ENCODE data around the gene ENOX1.

ENOX1 gene

DNA sequence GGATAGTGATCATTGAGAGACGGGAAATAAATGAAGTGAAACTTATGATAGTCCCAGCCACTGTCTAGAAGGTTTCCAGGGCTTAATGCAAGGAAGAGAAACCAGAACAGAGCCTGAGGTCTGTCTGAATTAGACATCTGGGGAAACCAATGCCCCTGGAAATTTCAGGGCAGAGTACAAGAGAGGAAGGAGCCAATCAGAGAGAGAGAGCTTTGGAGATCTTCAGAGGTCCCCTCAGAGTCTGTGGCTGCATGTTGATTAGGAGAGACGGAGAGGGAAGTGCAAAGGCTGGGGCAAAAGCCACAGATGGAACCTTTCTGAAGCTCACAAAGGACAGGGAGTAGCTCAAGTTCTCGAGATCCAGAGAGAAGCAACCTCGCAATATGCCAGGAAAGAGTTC, 385.4 kb downstream of the ENOX1 start:
- DNase-seq (ENCODE audit: extremely low read depth in 1 of 2, low read depth in 1 of 2): no peak

DNA sequence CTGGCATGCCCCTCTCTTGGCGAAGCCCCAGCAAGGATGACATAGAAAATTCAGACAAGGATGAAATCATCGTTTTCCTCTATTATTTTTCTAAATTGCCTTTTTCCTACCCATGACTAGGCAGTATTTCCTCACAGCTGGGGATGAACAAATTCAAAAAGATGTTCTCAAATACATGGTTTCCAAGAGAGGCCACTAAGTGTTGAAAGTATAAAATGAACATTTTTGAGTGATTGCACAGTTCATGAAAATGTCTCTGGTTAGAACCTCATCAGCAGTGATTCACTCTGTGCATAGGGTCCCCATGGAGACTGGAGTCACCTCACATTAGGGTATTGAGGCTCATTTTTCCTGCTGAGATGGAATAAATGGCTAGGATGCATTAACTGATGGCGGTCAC, 389.7 kb downstream of the ENOX1 start:
- no peak for DNase-seq (ENCODE audit: extremely low read depth in 1 of 2, low read depth in 1 of 2)

DNA sequence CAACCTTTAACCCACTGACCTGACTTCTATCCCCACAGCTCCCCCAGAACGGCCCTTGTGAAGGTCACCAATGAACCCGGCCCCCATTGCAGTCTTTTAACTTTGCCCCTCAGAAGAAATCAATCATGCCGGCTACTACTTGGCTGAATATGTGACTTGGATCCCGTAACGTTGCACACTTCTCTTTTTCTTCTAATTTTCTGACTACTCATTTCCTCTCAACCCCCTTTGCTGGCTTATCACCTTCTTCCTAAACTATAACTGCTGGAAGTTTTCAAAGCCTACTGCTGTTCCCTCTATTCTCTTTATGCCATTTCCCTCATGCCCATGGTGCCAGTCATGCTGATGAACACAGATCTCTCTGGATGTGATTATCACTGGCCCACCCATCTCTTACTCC, 395.7 kb downstream of the ENOX1 start:
- DNase-seq (ENCODE audit: extremely low read depth in 1 of 2, low read depth in 1 of 2): no peak

DNA sequence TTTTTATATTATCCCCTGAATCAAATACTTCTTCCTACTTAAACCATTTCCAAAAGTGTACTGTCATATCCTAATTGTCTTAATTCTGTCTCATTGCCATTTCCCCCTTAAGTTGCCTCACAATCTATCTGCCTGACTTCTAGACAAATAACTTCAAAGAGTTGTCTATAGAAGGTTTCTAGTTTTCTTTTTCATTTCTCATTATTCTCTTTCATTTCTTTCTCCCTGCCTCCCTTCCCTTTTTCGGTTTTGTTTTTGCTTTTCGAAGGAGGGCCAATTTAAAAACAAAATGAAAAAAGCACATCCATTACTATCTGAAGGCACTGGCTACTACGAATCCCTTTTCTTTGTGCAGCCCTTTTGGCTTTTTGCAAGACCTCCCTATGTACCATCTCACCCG, 396.2 kb downstream of the ENOX1 start:
- no peak for DNase-seq (ENCODE audit: extremely low read depth in 1 of 2, low read depth in 1 of 2)

DNA sequence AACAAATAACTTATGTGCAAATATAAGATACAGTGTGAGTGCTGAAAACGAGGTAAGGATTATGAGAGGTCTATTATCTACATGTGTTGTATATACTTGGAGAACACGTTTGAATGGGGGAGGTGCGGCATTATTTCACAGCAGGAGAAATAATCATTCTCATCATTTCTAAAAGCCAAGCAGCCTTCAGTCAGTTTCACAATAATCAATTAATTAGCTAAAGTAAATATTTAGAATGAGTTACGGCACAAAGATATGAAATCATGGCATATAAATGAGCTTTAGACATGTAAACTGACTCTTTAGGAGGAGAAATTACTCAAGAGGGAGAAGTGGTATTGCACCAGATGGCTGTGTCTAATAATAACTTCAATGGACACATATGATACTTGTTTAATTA, 396.8 kb downstream of the ENOX1 start:
- DNase-seq (ENCODE audit: extremely low read depth in 1 of 2, low read depth in 1 of 2): no peak

DNA sequence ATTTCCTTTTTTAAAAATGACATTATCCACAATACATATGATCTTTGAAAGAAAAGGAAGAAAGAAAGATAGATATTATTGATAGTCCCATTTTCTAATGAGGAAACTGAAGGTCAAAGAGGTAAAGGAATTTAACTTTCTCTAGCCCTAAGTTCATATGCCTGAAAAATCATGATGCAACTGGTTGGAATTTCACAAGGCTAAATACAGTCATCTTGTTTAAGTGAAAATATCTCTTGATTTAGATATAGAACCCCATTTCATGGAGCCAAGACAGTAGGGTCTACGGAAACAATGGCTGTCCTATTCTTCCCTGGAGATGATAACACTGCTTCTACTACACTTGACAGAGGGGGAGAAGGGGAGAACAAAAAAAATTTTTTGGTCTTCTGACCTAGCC, 397.2 kb downstream of the ENOX1 start:
- DNase-seq (ENCODE audit: extremely low read depth in 1 of 2, low read depth in 1 of 2): no peak

DNA sequence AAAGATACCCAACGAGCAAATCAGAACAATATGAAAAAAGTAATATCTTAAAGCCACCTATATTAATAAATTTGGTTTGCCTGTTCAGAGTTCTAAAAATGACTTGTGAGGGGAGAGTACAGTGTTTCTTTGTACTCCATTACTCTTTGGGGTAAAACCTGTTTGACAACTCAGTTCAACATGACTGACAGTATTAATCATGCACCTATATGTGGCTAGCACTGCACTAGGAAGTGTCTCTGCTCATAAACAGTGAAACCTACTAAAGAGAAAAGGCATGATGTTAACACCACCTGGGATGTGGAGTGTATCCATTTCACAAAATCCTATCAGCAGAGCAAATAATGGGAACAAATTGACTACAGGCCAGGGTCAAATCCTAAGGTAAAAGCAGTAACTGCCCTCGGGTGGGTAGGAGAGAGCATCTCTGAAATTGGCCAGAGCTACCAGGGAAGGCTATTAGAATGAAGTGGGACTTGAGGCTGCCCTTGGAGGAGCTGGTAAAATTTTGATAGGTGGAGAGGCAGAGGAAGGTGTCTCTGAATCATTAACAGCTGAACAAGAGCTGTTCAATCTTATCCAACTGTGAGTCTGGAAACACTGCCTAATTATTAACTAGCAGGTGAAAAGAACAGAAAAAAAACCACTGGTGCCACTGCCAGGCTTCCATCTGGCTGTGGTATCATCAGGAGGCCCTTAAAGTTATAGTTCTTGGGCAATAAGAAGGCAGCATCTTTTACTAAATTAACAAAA, 398.3 kb downstream of the ENOX1 start:
- no peak for DNase-seq (ENCODE audit: extremely low read depth in 1 of 2, low read depth in 1 of 2)

DNA sequence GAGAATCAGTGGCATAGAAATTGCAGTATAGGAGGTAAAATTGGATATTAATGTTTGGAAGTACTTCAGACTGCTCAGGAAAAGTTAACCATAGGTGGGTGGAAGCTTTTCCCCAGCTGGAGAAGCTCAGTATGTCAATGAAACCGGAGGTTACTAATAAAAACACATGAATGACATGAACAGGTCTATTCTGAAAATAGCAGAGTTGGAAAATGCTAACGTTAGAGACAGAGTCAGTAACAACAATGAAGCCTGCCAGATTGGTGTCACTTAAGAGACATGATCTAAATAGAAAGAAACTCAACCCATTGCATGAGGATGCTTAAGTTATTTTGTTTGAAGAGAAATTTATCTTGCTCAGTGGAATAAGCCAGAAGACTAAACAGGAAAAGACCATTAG, 398.9 kb downstream of the ENOX1 start:
- no peak for DNase-seq (ENCODE audit: extremely low read depth in 1 of 2, low read depth in 1 of 2)

DNA sequence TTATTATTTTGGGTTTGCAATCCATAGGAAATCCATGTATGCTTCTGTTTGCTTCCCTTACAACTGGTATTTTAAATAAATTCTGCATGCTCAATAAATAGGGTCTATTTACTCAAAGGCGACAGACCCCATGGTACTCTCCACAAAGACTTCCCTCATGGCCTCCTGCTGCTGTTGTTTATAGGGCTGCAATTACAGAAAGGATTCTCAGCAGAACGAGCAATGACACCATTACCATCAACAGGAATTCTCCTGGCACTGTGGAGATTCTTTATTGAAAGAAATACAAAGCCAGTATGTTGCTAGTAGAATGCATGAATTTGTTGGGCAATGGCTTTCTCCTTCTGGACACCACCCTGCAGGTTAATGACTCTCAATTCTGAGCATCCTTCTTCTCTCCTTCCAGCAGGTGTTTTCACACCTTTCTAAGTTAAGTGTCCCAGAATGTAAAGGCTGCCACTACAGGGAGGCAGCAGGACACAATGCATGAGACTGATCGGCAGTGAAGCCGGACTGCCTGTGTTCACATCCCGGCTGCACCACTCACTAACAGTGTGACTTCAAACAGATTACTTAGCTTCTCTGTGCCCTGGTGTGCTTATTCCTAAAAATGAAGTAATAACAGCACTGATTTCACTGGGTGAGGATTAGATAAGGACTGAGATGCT, 403.1 kb downstream of the ENOX1 start:
- DNase-seq (ENCODE audit: extremely low read depth in 1 of 2, low read depth in 1 of 2): no peak

DNA sequence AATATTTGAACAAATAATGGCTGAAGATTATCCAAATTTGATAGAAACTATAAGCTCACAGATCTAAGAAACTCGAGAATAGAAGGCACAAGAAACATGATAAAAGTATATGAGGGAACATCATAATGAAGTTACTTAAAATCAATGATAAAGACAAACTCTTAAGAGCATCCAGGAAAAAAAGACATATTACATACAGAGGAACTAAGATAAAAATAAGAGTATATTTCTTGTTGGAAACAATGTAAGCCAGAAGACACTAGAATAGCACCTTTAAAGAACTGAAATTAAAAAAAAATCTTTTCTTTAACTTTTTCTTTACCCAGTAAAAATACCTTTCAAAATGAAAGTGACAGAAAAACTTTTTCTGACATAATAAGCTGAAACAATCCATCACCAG, 407.0 kb downstream of the ENOX1 start:
- no peak for DNase-seq (ENCODE audit: extremely low read depth in 1 of 2, low read depth in 1 of 2)

DNA sequence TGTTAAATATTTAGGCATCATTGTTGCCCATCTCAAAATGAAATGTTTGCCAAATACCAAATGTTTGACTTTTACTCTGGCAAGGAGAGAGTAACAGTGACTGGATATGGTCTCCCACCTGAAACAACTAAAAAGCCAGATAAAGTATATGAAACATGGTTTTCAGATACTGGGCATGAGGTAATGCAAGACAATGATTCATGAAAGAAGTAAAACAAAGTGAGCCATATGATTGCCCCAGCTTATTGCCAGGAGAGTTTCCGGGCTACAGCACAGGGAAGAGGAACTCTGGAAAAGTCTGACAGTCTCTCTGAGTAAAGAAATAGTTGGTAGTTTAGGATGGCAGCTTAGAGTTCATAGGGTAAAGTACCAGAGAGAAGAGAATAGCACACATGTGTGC, 408.8 kb downstream of the ENOX1 start:
- no peak for DNase-seq (ENCODE audit: extremely low read depth in 1 of 2, low read depth in 1 of 2)

DNA sequence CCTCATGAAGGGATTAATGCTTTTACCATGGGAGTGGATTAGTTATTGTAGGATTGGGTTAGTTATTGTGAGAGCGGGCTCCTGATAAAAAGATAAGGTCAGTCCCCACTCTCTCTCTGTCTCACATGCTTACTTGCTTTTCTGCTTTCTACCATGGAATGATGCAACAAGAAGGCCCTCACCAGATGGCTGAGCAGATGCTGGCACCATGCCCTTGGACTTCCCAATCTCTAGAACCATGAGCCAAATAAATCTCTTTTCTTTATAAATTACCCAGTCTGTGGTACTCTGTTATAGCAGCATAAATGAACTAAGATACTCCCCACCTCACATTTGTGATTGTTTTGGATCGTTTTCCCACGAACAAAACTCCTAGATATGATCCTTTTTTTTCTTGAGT, 409.6 kb downstream of the ENOX1 start:
- DNase-seq (ENCODE audit: extremely low read depth in 1 of 2, low read depth in 1 of 2): no peak

DNA sequence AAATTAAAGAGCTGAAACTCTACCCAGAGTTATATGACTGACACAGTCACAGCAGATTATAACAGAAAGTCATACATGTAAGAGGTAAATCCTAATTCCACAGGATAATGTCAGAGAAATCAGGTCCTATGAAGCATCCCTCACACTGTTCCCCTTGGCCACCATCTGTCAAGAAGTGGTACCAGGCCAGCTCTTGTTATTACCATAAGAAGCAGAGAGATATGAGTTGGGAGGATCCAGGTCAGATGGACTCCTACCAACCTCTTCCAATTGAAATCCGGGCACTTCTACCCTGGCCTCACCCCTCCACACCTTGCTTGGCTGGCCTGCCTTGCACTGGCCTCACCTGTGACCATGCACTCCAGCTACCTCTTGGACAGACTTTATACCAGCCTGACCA, 410.2 kb downstream of the ENOX1 start:
- DNase-seq (ENCODE audit: extremely low read depth in 1 of 2, low read depth in 1 of 2): no peak

DNA sequence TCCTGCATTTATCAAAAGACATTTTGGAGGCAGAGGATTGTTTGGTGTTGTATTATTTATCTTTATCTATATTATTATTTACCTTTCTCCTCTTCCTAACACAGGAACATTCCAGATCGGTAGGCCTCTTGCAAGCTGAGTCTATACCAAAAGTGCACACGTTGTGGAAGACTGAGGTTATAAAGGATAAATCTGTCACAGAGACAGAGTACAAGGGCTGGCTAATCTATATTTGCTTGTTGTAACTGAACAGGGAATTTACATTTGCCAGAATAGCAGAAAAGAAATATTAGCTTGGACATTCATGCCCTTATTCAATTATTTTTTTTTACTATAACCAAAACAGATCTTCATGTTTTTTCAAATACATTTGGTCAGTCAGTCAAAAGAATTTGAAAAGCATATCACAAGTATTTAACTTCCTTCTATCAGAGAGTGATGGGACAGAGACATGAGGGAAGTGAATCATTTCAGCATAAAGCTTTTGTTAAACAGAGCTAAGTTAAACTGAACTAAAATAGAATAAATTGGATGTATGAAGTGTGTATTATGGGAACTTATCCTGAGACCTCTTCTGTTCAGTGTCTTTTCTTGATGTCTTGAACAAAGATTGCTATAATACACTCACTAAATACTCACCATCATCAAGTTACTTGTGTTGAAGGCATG, 410.8 kb downstream of the ENOX1 start:
- DNase-seq (ENCODE audit: extremely low read depth in 1 of 2, low read depth in 1 of 2): no peak

DNA sequence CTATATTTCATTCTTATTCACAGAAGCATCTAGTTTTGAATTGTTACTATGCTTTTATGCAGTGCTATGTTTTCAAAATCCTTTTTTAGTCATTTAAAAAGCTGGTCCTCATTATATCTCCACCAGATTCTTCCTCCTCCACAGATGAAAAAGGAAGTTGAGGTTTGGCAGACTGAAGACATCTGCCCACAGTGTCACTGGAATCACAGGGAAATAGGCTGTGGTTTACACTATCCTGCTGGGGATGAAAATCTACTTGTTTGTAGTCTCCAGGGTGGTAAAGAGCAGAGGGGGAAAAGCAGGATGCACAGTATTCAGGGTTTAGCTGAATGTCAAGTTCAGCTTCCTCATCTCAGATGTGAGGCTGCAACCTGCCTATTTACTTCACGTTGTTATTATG, 412.2 kb downstream of the ENOX1 start:
- DNase-seq (ENCODE audit: extremely low read depth in 1 of 2, low read depth in 1 of 2): no peak

DNA sequence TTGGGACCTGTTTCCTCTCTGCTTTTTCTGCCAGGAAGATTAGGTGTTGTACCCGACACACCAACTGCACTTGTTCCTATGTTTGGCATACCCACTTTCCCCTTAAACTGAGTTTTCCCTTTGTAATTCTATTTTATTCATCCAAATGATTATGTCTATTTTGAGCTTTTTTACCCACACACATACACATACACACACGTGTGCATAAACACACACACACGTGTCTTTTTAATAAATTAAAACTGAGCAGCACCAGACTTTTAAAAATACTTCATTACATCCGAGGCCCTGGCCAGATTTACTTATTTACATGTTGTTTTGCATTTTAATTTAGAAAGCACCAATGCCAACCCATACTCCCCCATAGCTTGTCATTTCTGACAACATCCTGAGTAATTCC, 413.4 kb downstream of the ENOX1 start:
- DNase-seq (ENCODE audit: extremely low read depth in 1 of 2, low read depth in 1 of 2): no peak

DNA sequence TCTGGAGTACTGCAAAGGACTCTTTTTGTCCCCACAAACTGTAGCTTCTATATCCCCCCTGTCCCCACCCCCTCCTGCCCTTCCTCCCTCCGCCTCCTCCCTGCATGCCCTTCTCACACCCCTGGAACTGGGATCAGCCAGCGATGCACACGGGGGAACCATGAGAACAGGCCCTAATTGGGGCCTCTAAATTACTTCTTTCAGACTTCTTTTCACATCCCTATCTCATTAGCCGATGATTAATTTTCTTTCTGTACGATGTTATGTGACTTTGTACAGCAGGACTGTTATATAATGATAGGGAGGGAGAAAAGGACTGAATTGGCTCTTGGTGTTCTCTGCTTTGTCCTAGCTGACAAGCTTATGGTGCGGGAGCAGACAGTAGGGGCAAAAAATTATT, 415.9 kb downstream of the ENOX1 start:
- DNase-seq (ENCODE audit: extremely low read depth in 1 of 2, low read depth in 1 of 2): no peak

DNA sequence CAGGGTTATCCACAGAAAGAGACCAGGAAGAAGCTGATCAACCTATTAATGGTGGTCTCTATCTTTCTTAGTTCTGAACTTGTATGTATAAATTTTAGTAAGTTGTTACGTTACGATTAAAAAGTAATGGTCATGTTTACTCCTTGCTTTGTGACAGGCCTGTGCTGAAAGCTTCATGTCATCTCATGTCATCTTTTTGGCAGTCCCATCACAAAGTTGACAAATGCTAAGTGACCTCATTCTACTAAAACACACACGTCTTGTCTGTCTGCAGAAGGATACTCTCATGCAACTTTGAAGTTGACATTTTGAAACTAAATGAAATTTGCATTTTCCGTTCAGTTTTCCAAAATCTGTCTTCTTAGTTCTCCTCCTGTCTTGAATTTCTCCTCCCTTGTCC, 417.5 kb downstream of the ENOX1 start:
- DNase-seq (ENCODE audit: extremely low read depth in 1 of 2, low read depth in 1 of 2): no peak

DNA sequence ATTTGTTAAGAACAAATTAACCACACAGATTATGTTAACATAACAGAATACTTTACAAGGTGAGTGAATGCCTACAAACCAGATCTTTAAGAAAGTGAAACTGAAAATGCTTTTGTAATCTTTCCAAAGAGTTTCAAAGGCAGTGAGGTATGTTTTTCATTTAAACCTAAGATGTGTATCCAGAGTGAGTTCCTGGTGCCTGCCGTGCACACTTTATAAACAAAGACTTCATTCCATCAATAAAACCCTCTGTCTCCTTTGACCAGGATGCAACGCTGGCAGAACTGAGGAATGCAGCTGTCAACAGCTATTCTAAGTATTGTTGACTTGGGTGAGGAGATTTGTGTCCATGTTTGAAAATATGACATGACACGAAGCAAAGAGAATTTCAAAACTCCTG, 418.8 kb downstream of the ENOX1 start:
- DNase-seq (ENCODE audit: extremely low read depth in 1 of 2, low read depth in 1 of 2): no peak

DNA sequence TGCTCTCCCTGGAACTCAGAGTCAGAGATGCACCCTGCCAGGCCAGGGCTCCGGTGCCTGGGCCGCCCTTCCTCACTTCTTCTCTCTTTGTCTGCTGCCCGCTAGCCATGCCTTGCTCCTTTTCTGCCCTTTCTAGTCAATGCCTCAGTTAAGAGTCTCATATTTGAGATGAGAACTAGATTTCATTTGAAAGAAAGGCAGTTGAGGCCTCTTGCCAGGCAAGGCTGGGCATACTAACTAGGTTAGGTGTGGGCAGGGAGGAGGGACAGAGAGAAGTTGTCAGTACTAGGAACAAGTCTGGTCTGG, 421.8 kb downstream of the ENOX1 start:
- no peak for DNase-seq (ENCODE audit: extremely low read depth in 1 of 2, low read depth in 1 of 2)

DNA sequence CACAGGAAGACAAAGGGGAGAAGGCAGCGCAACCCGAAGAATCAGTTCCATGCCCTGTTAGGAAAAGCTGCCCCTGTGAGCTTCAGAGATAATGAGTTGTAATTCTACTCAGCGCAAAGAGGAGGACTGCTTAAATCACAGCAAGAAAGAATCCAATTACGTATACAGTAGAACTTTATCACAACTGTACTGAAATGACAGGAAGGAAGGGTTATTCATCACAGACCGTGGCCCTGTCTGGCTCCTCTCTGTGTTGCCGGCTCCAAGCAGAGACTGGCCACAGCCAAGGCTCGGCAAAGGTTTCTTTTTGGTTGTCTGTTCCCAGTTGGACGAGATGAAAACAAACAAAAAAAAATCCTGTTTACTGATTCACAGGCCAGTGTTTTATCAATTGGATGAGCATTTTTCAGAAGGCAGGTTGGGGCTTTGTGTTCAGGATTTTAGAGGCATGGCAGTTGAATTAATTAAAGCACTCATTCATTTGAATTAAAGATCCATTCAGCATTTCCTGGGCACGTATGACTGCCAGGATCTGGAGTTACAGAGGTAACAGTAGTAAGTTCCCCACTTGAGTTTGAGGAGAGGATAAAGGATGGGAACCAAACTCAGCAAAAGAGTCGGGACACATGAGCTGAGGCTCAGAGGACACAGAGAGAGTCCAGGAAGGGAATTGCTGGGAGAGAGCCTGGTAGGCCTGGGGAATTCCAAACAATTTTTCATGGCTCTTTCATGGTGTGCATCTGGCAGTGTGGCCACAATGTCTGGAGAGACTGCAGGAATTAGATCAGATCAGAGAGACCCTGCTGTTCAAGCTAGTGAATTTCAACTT, 422.3 kb downstream of the ENOX1 start:
- DNase-seq (ENCODE audit: extremely low read depth in 1 of 2, low read depth in 1 of 2): no peak

Data from stimulated activated CD8-positive, alpha-beta memory T cell treated with anti-CD3 and anti-CD28 coated beads, Interleukin-7, amount 100 ng/mL, for 48 hours (primary cell).